CD8-positive, alpha-beta memory T cell (primary cell): ENCODE measurements around the gene PNPLA8. TPM values are rescaled to one million over a fixed set of nuclear protein-coding genes. Genes with fewer than 3 reads are reported as not detected.
"Not testable (repeated sequence)": the region's sequence is repeated elsewhere in the genome, so short reads cannot be mapped to it uniquely, and the experiment has no call there.

Source experiments
- CTCF ChIA-PET: fragments of 350-600 bp; sonication (Branson Sonifier 250); formaldehyde crosslinking; loops from one replicate; lab custom pipeline; 2021; ENCODE audit warnings: antibody characterized with exemption; lab: Charles Lee
- POLR2A ChIA-PET: fragments of 350-600 bp; sonication (Branson Sonifier 250); formaldehyde crosslinking; loops from one replicate; lab custom pipeline; 2021; ENCODE audit warnings: antibody characterized with exemption; lab: Charles Lee
- DNase-seq, 5 donors: peaks; one replicate each; pipeline versions ENCODE4 v3.0.0 to v3.0.0-alpha.2; 2020 to 2022; ENCODE audit warnings: mixed read lengths in 1 of 5
- H3K27ac ChIP-seq: one replicate; pipeline ENCODE4 v1.7.0; 2013; ENCODE audit warnings: low read depth, mild to moderate bottlenecking, low read length, moderate library complexity
- H3K27me3 ChIP-seq: 2 replicates; pipeline ENCODE4 v1.7.0; 2013; ENCODE audit warnings: low read length, mild to moderate bottlenecking; ENCODE audit not compliant: insufficient read depth, poor library complexity, severe bottlenecking
- H3K36me3 ChIP-seq: 2 replicates; pipeline ENCODE4 v1.7.0; 2013; ENCODE audit warnings: mild to moderate bottlenecking, low read length, moderate library complexity; ENCODE audit not compliant: insufficient read depth
- H3K4me1 ChIP-seq: 2 replicates; pipeline ENCODE4 v1.7.0; 2013; ENCODE audit warnings: mild to moderate bottlenecking, low read length, moderate library complexity; ENCODE audit not compliant: insufficient read depth
- H3K4me3 ChIP-seq: 2 replicates; pipeline ENCODE4 v1.7.0; 2013; ENCODE audit warnings: mild to moderate bottlenecking, low read length
- H3K9me3 ChIP-seq: 2 replicates; pipeline ENCODE4 v1.7.0; 2013; ENCODE audit warnings: mild to moderate bottlenecking, low read length
- H3K27ac Mint-ChIP-seq, 8 donors: one replicate each; pipeline ENCODE4 v1.8.0; 2020 to 2021; ENCODE audit warnings: mixed read lengths in 8 of 8, mild to moderate bottlenecking in 6 of 8, inconsistent platforms in 3 of 8, moderate library complexity in 3 of 8
- H3K27me3 Mint-ChIP-seq, 2 donors: one replicate each; pipeline ENCODE4 v1.8.0; 2020 to 2021; ENCODE audit warnings: mixed read lengths in 2 of 2, mild to moderate bottlenecking in 1 of 2, moderate library complexity in 1 of 2
- H3K36me3 Mint-ChIP-seq, 3 donors: one replicate each; pipeline ENCODE4 v1.8.0; 2020 to 2021; ENCODE audit warnings: mixed read lengths in 3 of 3, inconsistent platforms in 1 of 3, mild to moderate bottlenecking in 1 of 3
- H3K4me1 Mint-ChIP-seq, 3 donors: one replicate each; pipeline ENCODE4 v1.8.0; 2020 to 2021; ENCODE audit warnings: mixed read lengths in 3 of 3, inconsistent platforms in 1 of 3, mild to moderate bottlenecking in 1 of 3
- H3K4me3 Mint-ChIP-seq, 7 donors: one replicate each; pipeline ENCODE4 v1.8.0; 2020 to 2021; ENCODE audit warnings: mixed read lengths in 7 of 7, mild to moderate bottlenecking in 6 of 7, moderate library complexity in 4 of 7, inconsistent platforms in 2 of 7
- H3K9me3 Mint-ChIP-seq, 5 donors: one replicate each; pipeline ENCODE4 v1.8.0; 2020 to 2022; ENCODE audit warnings: mixed read lengths in 5 of 5, mild to moderate bottlenecking in 3 of 5, moderate library complexity in 2 of 5, inconsistent platforms in 1 of 5
- polyA plus RNA-seq: library from polyadenylated mRNA; unstranded; fragments of 300-500 nt; fragmentation: Illumina TruSeq; gene quantifications from one replicate; pipeline ENCODE4 v1.2.3, GENCODE V29; 2021
- total RNA-seq, 2 experiments: library from RNA; stranded (reverse); gene quantifications; one replicate each; pipeline ENCODE4 v1.2.3, GENCODE V29; 2021

Gene PNPLA8
- total and polyA plus RNA-seq, 3 experiments from 2014 or later = 16.3 to 29.7 (median 17.9) TPM

DNA sequence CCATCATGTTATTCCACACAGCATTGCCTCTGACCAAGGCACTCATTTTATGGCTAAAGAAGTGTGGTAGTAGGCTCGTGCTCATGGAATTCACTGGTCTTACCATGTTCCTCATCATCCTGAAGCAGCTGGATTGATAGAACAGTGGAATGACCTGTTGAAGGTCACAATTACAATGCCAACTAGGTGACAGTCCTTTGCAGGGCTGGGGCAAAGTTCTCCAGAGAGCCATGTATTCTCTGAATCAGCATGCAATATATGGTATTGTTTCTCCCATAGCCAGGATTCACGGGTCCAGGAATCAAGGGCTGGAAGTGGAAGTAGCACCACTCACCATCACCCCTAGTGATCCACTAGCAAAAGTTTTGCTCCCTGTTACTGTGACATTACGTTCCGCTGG lies 12.8 kb upstream of the PNPLA8 start:
- H3K4me1 Mint-ChIP-seq, H3K9me3 Mint-ChIP-seq, H3K9me3 ChIP-seq, DNase-seq, H3K27ac Mint-ChIP-seq, H3K27me3 ChIP-seq, H3K27ac ChIP-seq, POLR2A ChIA-PET, H3K36me3 ChIP-seq, CTCF ChIA-PET, H3K4me1 ChIP-seq, H3K4me3 Mint-ChIP-seq, H3K4me3 ChIP-seq: not testable (repeated sequence)
- peaks cover 7 to 34% of the 10 kb centered on the region in 2 donors for H3K27me3 Mint-ChIP-seq
- peaks cover 0 to 20% (median 0%) of the 10 kb centered on the region in 3 donors for H3K36me3 Mint-ChIP-seq

DNA sequence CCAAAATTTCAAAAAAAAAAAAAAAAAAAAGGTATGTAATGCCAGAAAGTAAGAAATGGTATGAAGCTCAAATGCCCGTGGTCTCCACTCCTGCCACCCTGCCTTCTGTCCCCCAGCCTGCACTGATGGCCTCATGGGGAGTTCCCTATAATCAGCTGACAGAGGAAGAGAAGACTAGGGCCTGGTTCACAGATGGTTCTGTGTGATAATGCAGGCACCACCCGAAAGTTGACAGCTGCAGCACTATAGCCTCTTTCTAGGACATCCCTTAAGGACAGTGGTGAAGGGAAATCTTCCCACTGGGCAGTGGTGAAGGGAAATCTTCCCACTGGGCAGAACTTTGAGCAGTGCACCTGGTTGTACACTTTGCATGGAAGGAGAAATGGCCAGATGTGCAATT lies 12.3 kb upstream of the PNPLA8 start:
- CTCF ChIA-PET, H3K4me3 ChIP-seq, H3K36me3 ChIP-seq, DNase-seq, H3K27me3 ChIP-seq, H3K27ac Mint-ChIP-seq, H3K4me3 Mint-ChIP-seq, H3K9me3 ChIP-seq, H3K4me1 ChIP-seq, H3K4me1 Mint-ChIP-seq, H3K27ac ChIP-seq, POLR2A ChIA-PET, H3K9me3 Mint-ChIP-seq: not testable (repeated sequence)
- peaks cover 7 to 35% of the 10 kb centered on the region in 2 donors for H3K27me3 Mint-ChIP-seq
- H3K36me3 Mint-ChIP-seq = peaks cover 0 to 20% (median 0%) of the 10 kb centered on the region in 3 donors

DNA sequence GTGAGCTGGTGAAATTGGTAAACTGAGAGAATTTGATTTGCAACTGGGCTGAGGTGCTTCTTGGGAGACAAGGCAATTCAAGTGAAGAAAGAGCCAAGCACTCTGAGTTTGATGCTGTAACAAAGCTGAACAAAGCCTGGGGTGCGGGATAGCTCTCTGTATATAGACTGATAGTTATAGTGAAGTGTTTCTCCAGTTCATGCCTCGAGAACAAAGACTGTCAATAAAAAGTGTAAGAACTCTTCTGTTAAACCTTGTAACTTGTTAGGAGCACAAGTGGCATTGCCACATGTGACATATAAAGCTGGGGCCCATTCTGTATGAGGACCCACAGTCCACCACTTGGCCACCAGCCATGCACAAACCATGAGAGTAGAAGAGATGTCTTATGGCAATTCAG lies 11.3 kb upstream of the PNPLA8 start:
- Histone ChIP-seq H3K27ac (no peak overlapping the region), H3K36me3 (no peaks in the 10 kb centered on the region), H3K4me1 (no peaks in the 10 kb centered on the region), H3K4me3 (no peak overlapping the region), H3K9me3 (no peaks in the 10 kb centered on the region), H3K27me3 (no peaks in the 10 kb centered on the region)
- Mint-ChIP-seq H3K9me3 (no peaks in the 10 kb centered on the region), H3K27me3 (peaks cover 8 to 40% of the 10 kb centered on the region in 2 donors), H3K4me3 (no peak overlapping the region), H3K4me1 (no peaks in the 10 kb centered on the region), H3K27ac (no peak overlapping the region), H3K36me3 (peaks cover 0 to 20% (median 0%) of the 10 kb centered on the region in 3 donors)
- ChIA-PET POLR2A (no interaction called here), CTCF (no interaction called here)
- no peak for DNase-seq

GRCh38 chr7:108535744-108536143 lies 9.8 kb upstream of the PNPLA8 start:
- DNase-seq = no peak
- Histone ChIP-seq H3K4me3 (no peak overlapping the region), H3K27ac (no peak overlapping the region), H3K9me3 (no peaks in the 10 kb centered on the region), H3K27me3 (no peaks in the 10 kb centered on the region), H3K36me3 (no peaks in the 10 kb centered on the region), H3K4me1 (no peaks in the 10 kb centered on the region)
- peaks cover 8 to 44% of the 10 kb centered on the region in 2 donors for H3K27me3 Mint-ChIP-seq
- H3K9me3 Mint-ChIP-seq = no peaks in the 10 kb centered on the region
- no peaks in the 10 kb centered on the region for H3K4me1 Mint-ChIP-seq
- no peak overlapping the region for H3K4me3 Mint-ChIP-seq
- POLR2A ChIA-PET = no interaction called here
- peaks cover 0 to 20% (median 0%) of the 10 kb centered on the region in 3 donors for H3K36me3 Mint-ChIP-seq
- H3K27ac Mint-ChIP-seq = no peak overlapping the region
- CTCF ChIA-PET = no interaction called here

DNA sequence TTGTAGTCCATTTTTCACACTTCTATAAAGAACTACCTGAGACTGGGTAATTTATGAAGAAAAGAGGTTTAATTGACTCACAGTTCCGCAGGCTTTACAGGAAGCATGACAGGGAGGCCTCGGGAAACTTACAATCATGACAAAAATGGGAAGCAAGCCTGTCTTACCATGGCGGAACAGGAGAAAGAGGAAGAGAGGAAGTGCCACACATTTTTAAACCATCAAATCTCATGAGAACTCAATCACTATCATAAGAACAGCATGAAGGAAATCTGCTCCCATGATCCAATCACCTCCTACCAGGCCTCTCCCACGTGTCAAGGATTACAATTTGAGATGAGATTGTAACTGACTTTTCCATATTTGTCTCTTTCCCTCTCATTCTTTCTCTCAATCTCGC lies 9.3 kb upstream of the PNPLA8 start:
- Mint-ChIP-seq H3K27me3 (peaks cover 8 to 44% of the 10 kb centered on the region in 2 donors), H3K4me3 (no peak overlapping the region), H3K4me1 (no peaks in the 10 kb centered on the region), H3K36me3 (peaks cover 0 to 20% (median 0%) of the 10 kb centered on the region in 3 donors), H3K27ac (no peak overlapping the region), H3K9me3 (no peaks in the 10 kb centered on the region)
- ChIA-PET CTCF (no interaction called here), POLR2A (no interaction called here)
- Histone ChIP-seq H3K4me1 (no peaks in the 10 kb centered on the region), H3K9me3 (no peaks in the 10 kb centered on the region), H3K4me3 (no peak overlapping the region), H3K27ac (no peak overlapping the region), H3K27me3 (no peaks in the 10 kb centered on the region), H3K36me3 (no peaks in the 10 kb centered on the region)
- DNase-seq = no peak

DNA sequence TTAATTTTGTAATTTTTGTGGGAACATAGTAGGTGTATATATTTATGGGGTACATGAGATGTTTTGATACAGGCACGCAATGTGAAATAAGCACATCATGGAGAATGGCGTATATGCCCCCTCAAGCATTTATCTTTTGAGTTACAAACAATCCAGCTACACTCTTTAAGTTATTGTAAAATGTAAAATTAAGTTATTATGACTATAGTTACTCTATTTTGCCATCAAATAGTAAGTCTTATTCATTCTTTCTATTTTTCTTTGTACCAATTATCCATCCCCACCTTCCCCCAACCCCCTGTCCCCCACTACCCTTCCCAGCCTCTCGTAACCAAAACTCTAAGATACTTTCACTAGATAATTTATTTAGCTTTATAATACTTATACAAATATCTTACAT lies 7.8 kb upstream of the PNPLA8 start:
- H3K9me3 ChIP-seq = no peaks in the 10 kb centered on the region
- Mint-ChIP-seq H3K36me3 (peaks cover 0 to 16% (median 0%) of the 10 kb centered on the region in 3 donors), H3K4me1 (no peaks in the 10 kb centered on the region), H3K27ac (no peak overlapping the region), H3K4me3 (no peak overlapping the region), H3K9me3 (no peaks in the 10 kb centered on the region), H3K27me3 (peaks cover 8 to 31% of the 10 kb centered on the region in 2 donors)
- H3K4me3 ChIP-seq = no peak overlapping the region
- H3K27me3 ChIP-seq = no peaks in the 10 kb centered on the region
- CTCF ChIA-PET = no interaction called here
- H3K36me3 ChIP-seq = no peaks in the 10 kb centered on the region
- H3K4me1 ChIP-seq = no peaks in the 10 kb centered on the region
- POLR2A ChIA-PET = no interaction called here
- DNase-seq = no peak
- no peak overlapping the region for H3K27ac ChIP-seq

DNA sequence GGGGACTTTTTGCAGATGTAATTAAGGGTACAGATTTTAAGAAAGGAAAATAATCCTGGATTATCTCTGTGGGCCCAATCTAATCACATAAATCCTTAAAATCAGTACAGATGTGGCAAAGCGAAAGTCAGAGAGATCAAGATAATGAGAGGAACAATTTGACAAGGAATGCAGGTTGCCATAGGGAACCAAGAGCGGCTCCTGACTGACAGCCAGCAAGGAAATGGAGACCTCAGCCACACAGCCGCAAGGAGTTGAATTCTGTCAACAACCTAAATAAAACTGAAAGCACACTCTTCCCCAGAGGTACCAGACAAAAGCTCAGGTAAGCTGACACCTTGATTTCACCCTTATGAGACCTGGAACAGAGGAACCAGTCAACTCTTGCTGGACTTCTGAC lies 3.4 kb upstream of the PNPLA8 start:
- Mint-ChIP-seq H3K27ac (no peak overlapping the region), H3K9me3 (no peaks in the 10 kb centered on the region), H3K4me3 (no peak overlapping the region), H3K27me3 (peaks cover 3 to 12% of the 10 kb centered on the region in 2 donors), H3K4me1 (peaks cover 16 to 21% (median 18%) of the 10 kb centered on the region in 3 donors), H3K36me3 (peaks cover 0 to 12% (median 2%) of the 10 kb centered on the region in 3 donors)
- Histone ChIP-seq H3K27me3 (no peaks in the 10 kb centered on the region), H3K36me3 (no peaks in the 10 kb centered on the region), H3K9me3 (no peaks in the 10 kb centered on the region), H3K4me1 (peaks cover 12% of the 10 kb centered on the region), H3K4me3 (no peak overlapping the region), H3K27ac (no peak overlapping the region)
- CTCF ChIA-PET = no interaction called here
- POLR2A ChIA-PET = no interaction called here
- DNase-seq = no peak

GRCh38 chr7:108528183-108528712 lies 2.3 kb upstream of the PNPLA8 start:
- Histone ChIP-seq H3K9me3 (no peaks in the 10 kb centered on the region), H3K36me3 (no peaks in the 10 kb centered on the region), H3K27me3 (no peaks in the 10 kb centered on the region), H3K4me1 (peaks cover 23% of the 10 kb centered on the region), H3K4me3 (no peak overlapping the region), H3K27ac (no peak overlapping the region)
- Mint-ChIP-seq H3K4me3 (peak overlapping the region in 2 of 7 donors; percentile 17 to 21), H3K27me3 (peaks cover 1 to 9% of the 10 kb centered on the region in 2 donors), H3K36me3 (peaks cover 0 to 12% (median 2%) of the 10 kb centered on the region in 3 donors), H3K27ac (peak overlapping the region in 5 of 8 donors; percentile 6 to 93 (median 79)), H3K4me1 (peaks cover 27 to 32% (median 29%) of the 10 kb centered on the region in 3 donors), H3K9me3 (no peaks in the 10 kb centered on the region)
- ChIA-PET POLR2A (no interaction called here), CTCF (no interaction called here)
- no peak for DNase-seq
